Measurements from ENCODE around the gene MUC13.

DNA sequence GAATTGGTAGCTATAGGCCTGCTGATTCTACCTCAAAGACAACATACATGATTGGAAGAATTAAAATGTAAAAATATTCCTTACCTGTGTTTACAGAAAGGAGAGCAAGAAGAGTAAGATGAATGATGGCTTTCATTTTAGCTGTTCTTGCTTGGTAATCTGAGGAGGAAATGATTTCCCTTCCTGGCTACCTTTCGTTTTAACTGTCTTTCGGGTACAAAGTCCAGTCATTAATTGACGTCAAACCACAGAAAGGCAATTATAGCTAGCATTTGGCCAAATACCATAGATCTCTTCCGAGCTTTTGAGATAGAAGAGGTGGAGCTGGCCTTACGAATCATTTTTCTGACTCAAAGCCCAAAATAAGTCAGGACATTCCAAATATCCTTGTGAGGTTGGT, at the start of gene MUC13:
- TF ChIP-seq, protein P1, sequence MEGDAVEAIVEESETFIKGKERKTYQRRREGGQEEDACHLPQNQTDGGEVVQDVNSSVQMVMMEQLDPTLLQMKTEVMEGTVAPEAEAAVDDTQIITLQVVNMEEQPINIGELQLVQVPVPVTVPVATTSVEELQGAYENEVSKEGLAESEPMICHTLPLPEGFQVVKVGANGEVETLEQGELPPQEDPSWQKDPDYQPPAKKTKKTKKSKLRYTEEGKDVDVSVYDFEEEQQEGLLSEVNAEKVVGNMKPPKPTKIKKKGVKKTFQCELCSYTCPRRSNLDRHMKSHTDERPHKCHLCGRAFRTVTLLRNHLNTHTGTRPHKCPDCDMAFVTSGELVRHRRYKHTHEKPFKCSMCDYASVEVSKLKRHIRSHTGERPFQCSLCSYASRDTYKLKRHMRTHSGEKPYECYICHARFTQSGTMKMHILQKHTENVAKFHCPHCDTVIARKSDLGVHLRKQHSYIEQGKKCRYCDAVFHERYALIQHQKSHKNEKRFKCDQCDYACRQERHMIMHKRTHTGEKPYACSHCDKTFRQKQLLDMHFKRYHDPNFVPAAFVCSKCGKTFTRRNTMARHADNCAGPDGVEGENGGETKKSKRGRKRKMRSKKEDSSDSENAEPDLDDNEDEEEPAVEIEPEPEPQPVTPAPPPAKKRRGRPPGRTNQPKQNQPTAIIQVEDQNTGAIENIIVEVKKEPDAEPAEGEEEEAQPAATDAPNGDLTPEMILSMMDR (IDR thresholded peaks at IDR 0.05), result no peak
- no peak for TF ChIP-seq EP300 (IDR thresholded peaks at IDR 0.05)
- TF ChIP-seq POLR2A (IDR thresholded peaks at IDR 0.05), result no peak

Data from stomach (tissue), 4 donors.